GM23338 (cell line): ENCODE measurements around the gene EGFL8.

Source experiments
- CTCF ChIP-seq, 2 experiments: fragments of 200-600 bp in 1 of 2; sonication (generic) in 1 of 2; conservative IDR thresholded peaks; 2 replicates each; pipeline versions ENCODE4 v1.5.1 to v1.6.1; 2016 to 2017; ENCODE audit warnings: antibody characterized with exemption in 2 of 2, low read depth in 2 of 2, mild to moderate bottlenecking in 2 of 2, moderate library complexity in 1 of 2
- ETS1 ChIP-seq: IDR thresholded peaks from 2 replicates; pipeline ENCODE4 v1.6.1; 2016; ENCODE audit warnings: antibody characterized with exemption
- EZH2 ChIP-seq: fragments of 200-600 bp; sonication (generic); IDR thresholded peaks from one replicate; pipeline ENCODE4 v1.8.0; 2017; ENCODE audit warnings: antibody characterized with exemption, mild to moderate bottlenecking, low read depth; ENCODE audit not compliant: unreplicated experiment
- EZH2phosphoT487 ChIP-seq: fragments of 200-600 bp; sonication (generic); IDR thresholded peaks from one replicate; pipeline ENCODE4 v1.8.1; 2018; ENCODE audit warnings: antibody characterized with exemption; ENCODE audit not compliant: unreplicated experiment
- JUNB ChIP-seq: IDR thresholded peaks from one replicate; pipeline ENCODE4 v1.6.1; 2016; ENCODE audit warnings: antibody characterized with exemption; ENCODE audit not compliant: unreplicated experiment
- NANOG ChIP-seq: IDR thresholded peaks from 2 replicates; pipeline ENCODE4 v1.6.1; 2016; ENCODE audit warnings: antibody characterized with exemption, borderline replicate concordance
- POLR2AphosphoS5 ChIP-seq: IDR thresholded peaks from 2 replicates; pipeline ENCODE4 v1.6.1; 2016; ENCODE audit warnings: antibody characterized with exemption, low read depth
- REST ChIP-seq: IDR thresholded peaks from one replicate; pipeline ENCODE4 v1.6.1; 2018; ENCODE audit warnings: antibody characterized with exemption; ENCODE audit not compliant: unreplicated experiment
- ZNF114 ChIP-seq: fragments of 250-450 bp; sonication (Bioruptor Pico); IDR thresholded peaks from 2 replicates; pipeline ENCODE4 v1.5.0; 2020; ENCODE audit warnings: mild to moderate bottlenecking, moderate library complexity

GRCh38 chr6:32175711-32176475, 11.5 kb downstream of the EGFL8 start, which contains the start of gene AGPAT1:
- TF ChIP-seq CTCF (conservative IDR thresholded peaks at IDR 0.05; ENCODE audit: low read depth in 2 of 2) (no peak), POLR2AphosphoS5 (peak; percentile 75), REST (no peak), EZH2 (no peak), EZH2phosphoT487 (no peak), ETS1 (no peak), ZNF114 (CRISPR knock-in tag) (no peak), NANOG (no peak), JUNB (no peak)
